NB4 (cell line): ENCODE measurements around the gene VAV2.

Source experiments
- MYC ChIP-seq: IDR thresholded peaks from 2 replicates; pipeline ENCODE4 v1.6.1; 2011; ENCODE audit warnings: low read depth, low read length
- POLR2A ChIP-seq: IDR thresholded peaks from 2 replicates; pipeline ENCODE4 v1.6.1; 2011; ENCODE audit warnings: mild to moderate bottlenecking; ENCODE audit not compliant: insufficient read length; ENCODE audit errors: extremely low read depth
- TF ChIP-seq, protein P1 (sequence below): IDR thresholded peaks from one replicate; pipeline ENCODE4 v1.5.1; 2012; ENCODE audit warnings: low read depth, low read length
- TF ChIP-seq, protein P2 (sequence below): IDR thresholded peaks from 2 replicates; pipeline ENCODE4 v1.6.1; 2011; ENCODE audit warnings: low read depth, low read length

DNA sequence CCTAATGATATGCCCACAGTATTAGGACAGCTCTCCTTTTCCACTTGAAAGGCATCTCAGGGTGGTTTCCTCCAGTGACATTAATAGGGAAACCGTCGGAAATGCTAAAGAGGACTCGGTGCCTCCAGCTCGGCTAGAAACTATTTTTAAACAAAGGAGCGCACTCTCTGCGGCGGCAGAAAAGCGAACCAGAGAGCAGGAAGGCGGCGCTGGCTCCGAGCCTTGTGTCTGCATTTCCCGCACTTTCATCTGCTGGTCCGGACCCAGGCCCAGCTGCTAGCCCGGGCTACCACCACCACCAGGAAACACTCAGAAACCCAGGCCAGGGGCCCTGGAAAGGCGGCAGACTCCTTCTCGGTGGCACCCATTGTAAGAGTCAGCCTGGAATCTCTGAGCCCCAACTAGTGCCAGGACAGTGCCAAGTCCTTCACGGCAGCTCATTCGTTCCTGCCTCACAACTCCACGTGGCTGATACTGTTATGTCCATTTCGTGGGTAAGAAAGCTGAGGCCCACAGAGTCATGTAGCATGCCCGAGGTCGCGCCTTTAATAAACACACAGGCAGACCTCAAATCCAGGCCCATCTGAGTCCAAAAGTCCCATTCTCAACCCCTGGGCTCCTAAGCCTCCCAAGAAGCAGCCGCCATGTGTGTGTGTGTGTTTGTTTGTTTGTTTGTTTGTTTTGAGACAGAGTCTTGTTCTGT, 73.9 kb downstream of the VAV2 start:
- TF ChIP-seq, protein P1, sequence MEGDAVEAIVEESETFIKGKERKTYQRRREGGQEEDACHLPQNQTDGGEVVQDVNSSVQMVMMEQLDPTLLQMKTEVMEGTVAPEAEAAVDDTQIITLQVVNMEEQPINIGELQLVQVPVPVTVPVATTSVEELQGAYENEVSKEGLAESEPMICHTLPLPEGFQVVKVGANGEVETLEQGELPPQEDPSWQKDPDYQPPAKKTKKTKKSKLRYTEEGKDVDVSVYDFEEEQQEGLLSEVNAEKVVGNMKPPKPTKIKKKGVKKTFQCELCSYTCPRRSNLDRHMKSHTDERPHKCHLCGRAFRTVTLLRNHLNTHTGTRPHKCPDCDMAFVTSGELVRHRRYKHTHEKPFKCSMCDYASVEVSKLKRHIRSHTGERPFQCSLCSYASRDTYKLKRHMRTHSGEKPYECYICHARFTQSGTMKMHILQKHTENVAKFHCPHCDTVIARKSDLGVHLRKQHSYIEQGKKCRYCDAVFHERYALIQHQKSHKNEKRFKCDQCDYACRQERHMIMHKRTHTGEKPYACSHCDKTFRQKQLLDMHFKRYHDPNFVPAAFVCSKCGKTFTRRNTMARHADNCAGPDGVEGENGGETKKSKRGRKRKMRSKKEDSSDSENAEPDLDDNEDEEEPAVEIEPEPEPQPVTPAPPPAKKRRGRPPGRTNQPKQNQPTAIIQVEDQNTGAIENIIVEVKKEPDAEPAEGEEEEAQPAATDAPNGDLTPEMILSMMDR = no peak
- TF ChIP-seq POLR2A (no peak), MYC (no peak)
- TF ChIP-seq, protein P2, sequence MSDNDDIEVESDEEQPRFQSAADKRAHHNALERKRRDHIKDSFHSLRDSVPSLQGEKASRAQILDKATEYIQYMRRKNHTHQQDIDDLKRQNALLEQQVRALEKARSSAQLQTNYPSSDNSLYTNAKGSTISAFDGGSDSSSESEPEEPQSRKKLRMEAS = no peak
